NCI-H524 treated with DMSO at 0.1 percent for 48 hours (cell line): ENCODE measurements around the gene PLB1.
"Not testable (repeated sequence)": the region's sequence is repeated elsewhere in the genome, so short reads cannot be mapped to it uniquely, and the experiment has no call there.

Experiments used
- DNase-seq: peaks from one replicate; lab custom pipeline; 2025; lab: John Stamatoyannopoulos, UW

PLB1 gene

GRCh38 chr2:28538134-28538533 lies 42.3 kb downstream of the PLB1 start:
- DNase-seq = no peak

- DNase-seq = no peak
Observed at GRCh38 chr2:28538652-28539051, 42.8 kb downstream of the PLB1 start.

GRCh38 chr2:28539118-28539541 lies 43.3 kb downstream of the PLB1 start:
- DNase-seq = no peak

- no peak for DNase-seq
Observed at GRCh38 chr2:28543316-28544035, 47.6 kb downstream of the PLB1 start.

- no peak for DNase-seq
Observed at GRCh38 chr2:28544036-28544346, 48.1 kb downstream of the PLB1 start.

- no peak for DNase-seq
Observed at GRCh38 chr2:28544405-28544921, 48.6 kb downstream of the PLB1 start.

GRCh38 chr2:28544922-28545589 lies 49.2 kb downstream of the PLB1 start:
- no peak for DNase-seq

- no peak for DNase-seq
Observed at GRCh38 chr2:28545590-28546200, 49.8 kb downstream of the PLB1 start.

- DNase-seq = no peak
Observed at GRCh38 chr2:28546242-28546641, 50.4 kb downstream of the PLB1 start.

GRCh38 chr2:28547223-28547860 lies 51.5 kb downstream of the PLB1 start:
- DNase-seq = no peak

- DNase-seq = no peak
Observed at GRCh38 chr2:28547906-28548600, 52.2 kb downstream of the PLB1 start.

- not testable (repeated sequence) for DNase-seq
Observed at GRCh38 chr2:28550345-28550744, 54.5 kb downstream of the PLB1 start.

GRCh38 chr2:28552045-28552823 lies 56.4 kb downstream of the PLB1 start:
- no peak for DNase-seq

GRCh38 chr2:28556303-28556702 lies 60.4 kb downstream of the PLB1 start:
- no peak for DNase-seq

GRCh38 chr2:28557389-28558131 lies 61.7 kb downstream of the PLB1 start:
- DNase-seq = no peak

GRCh38 chr2:28558158-28558820 lies 62.4 kb downstream of the PLB1 start:
- DNase-seq = no peak

- no peak for DNase-seq
Observed at GRCh38 chr2:28558918-28559317, 63.1 kb downstream of the PLB1 start.

- no peak for DNase-seq
Observed at GRCh38 chr2:28563869-28564268, 68.0 kb downstream of the PLB1 start.

- DNase-seq = no peak
Observed at GRCh38 chr2:28564346-28564745, 68.5 kb downstream of the PLB1 start.

GRCh38 chr2:28565033-28565432 lies 69.2 kb downstream of the PLB1 start:
- DNase-seq = no peak
